Gastroesophageal sphincter (tissue), 4 donors: Measurements from ENCODE around the gene MARCHF2. TPM values are rescaled to one million over a fixed set of nuclear protein-coding genes. Genes with fewer than 3 reads are reported as not detected.

Experiments used
- ATAC-seq: fragments of 150-250 bp; one replicate; pipeline ENCODE4 v1.9.1; 2016; ENCODE audit warnings: mild to moderate bottlenecking, moderate library complexity
- H3K27ac ChIP-seq, 4 donors: fragments of 200-600 bp; sonication (generic) in 3 of 4; 1 replicate in 3 of 4; 2 replicates in 1 of 4; pipeline ENCODE4 v1.5.1; 2016 to 2019
- H3K27me3 ChIP-seq: fragments of 200-600 bp; sonication (generic); one replicate; pipeline ENCODE4 v1.5.1; 2019
- H3K36me3 ChIP-seq, 2 donors: fragments of 200-600 bp; sonication (generic); one replicate each; pipeline ENCODE4 v1.5.1; 2019; ENCODE audit warnings: control low read depth in 1 of 2
- H3K4me1 ChIP-seq, 3 donors: fragments of 200-600 bp; sonication (generic); 1 replicate in 2 of 3; 2 replicates in 1 of 3; pipeline ENCODE4 v1.5.1; 2016 to 2019; ENCODE audit warnings: control low read depth in 2 of 3
- H3K4me3 ChIP-seq, 2 donors: fragments of 200-600 bp; sonication (generic); one replicate each; pipeline ENCODE4 v1.5.1; 2019; ENCODE audit warnings: mild to moderate bottlenecking in 1 of 2, moderate library complexity in 1 of 2
- H3K9me3 ChIP-seq, 3 donors: fragments of 200-600 bp; sonication (generic); one replicate each; pipeline ENCODE4 v1.5.1; 2017 to 2019; ENCODE audit warnings: control low read depth in 2 of 3
- EP300 ChIP-seq: sonication (generic); formaldehyde crosslinking; IDR thresholded peaks from one replicate; pipeline ENCODE4 v1.6.1; 2017; ENCODE audit warnings: antibody characterized with exemption, mild to moderate bottlenecking
- POLR2A ChIP-seq, 2 donors: fragments of 450-650 bp; IDR thresholded peaks; one replicate each; pipeline ENCODE4 v1.6.1; 2017; ENCODE audit warnings: antibody characterized with exemption in 2 of 2, mild to moderate bottlenecking in 2 of 2, moderate library complexity in 1 of 2
- POLR2AphosphoS5 ChIP-seq: sonication (generic); formaldehyde crosslinking; IDR thresholded peaks from one replicate; pipeline ENCODE4 v1.6.1; 2017; ENCODE audit warnings: antibody characterized with exemption
- WGBS, 2 donors: methylation state at CpG; one replicate each; pipeline ENCODE4 v1.1.5; 2018; ENCODE audit warnings: low coverage in 1 of 2; 5-methylcytosine and 5-hydroxymethylcytosine counted together
- total RNA-seq, 4 donors: library from RNA; depleted of rRNA; stranded (reverse); fragments of >200 nt; gene quantifications; one replicate each; pipeline ENCODE4 v1.1.0, GENCODE V29; 2016
- TF ChIP-seq, protein P1 (sequence below), 4 experiments: fragments of 200-600 bp in 2 of 4; fragments of 450-650 bp in 2 of 4; sonication (generic) in 1 of 4; IDR thresholded peaks; one replicate each; pipeline ENCODE4 v1.5.1; 2017 to 2019; ENCODE audit warnings: antibody characterized with exemption in 4 of 4, mild to moderate bottlenecking in 2 of 4, moderate library complexity in 2 of 4

The MARCHF2 gene
- total RNA-seq, 4 donors from 2014 or later = 125 to 330 (median 237) TPM

DNA sequence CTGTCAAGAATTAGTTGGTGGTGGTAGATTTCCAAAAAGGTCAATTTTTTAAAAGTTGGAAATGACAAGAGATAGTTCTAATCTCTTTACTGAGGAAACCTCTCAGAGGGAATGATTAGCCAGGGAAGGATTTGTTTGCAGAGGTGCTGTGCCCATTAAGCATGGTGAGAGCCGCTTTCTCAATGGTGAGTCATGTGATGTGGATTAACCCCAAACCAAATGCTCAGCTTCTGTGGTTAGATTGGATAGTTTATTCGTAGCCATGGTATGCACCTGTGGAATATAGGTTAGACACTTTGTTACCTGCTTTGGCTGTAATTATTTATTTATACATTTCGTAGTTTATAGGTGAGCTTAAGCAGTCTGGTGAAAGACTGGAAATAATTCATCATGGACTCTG lies 38.8 kb downstream of the MARCHF2 start:
- H3K9me3 ChIP-seq = no peaks in the 10 kb centered on the region
- TF ChIP-seq EP300 = no peak
- TF ChIP-seq, protein P1, sequence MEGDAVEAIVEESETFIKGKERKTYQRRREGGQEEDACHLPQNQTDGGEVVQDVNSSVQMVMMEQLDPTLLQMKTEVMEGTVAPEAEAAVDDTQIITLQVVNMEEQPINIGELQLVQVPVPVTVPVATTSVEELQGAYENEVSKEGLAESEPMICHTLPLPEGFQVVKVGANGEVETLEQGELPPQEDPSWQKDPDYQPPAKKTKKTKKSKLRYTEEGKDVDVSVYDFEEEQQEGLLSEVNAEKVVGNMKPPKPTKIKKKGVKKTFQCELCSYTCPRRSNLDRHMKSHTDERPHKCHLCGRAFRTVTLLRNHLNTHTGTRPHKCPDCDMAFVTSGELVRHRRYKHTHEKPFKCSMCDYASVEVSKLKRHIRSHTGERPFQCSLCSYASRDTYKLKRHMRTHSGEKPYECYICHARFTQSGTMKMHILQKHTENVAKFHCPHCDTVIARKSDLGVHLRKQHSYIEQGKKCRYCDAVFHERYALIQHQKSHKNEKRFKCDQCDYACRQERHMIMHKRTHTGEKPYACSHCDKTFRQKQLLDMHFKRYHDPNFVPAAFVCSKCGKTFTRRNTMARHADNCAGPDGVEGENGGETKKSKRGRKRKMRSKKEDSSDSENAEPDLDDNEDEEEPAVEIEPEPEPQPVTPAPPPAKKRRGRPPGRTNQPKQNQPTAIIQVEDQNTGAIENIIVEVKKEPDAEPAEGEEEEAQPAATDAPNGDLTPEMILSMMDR (IDR thresholded peaks at IDR 0.05) = no peak
- TF ChIP-seq POLR2A (IDR thresholded peaks at IDR 0.05) = no peak
- WGBS, 2 donors = 57 to 59% methylated on average over 3 of the region's 3 CpGs
- peaks cover 0 to 28% of the 10 kb centered on the region in 2 donors for H3K36me3 ChIP-seq
- H3K4me3 ChIP-seq = no peak overlapping the region
- H3K27ac ChIP-seq = no peak overlapping the region
- H3K4me1 ChIP-seq = peaks cover 8 to 98% (median 53%) of the 10 kb centered on the region in 3 donors
- no peaks in the 10 kb centered on the region for H3K27me3 ChIP-seq
- ATAC-seq = no peak

DNA sequence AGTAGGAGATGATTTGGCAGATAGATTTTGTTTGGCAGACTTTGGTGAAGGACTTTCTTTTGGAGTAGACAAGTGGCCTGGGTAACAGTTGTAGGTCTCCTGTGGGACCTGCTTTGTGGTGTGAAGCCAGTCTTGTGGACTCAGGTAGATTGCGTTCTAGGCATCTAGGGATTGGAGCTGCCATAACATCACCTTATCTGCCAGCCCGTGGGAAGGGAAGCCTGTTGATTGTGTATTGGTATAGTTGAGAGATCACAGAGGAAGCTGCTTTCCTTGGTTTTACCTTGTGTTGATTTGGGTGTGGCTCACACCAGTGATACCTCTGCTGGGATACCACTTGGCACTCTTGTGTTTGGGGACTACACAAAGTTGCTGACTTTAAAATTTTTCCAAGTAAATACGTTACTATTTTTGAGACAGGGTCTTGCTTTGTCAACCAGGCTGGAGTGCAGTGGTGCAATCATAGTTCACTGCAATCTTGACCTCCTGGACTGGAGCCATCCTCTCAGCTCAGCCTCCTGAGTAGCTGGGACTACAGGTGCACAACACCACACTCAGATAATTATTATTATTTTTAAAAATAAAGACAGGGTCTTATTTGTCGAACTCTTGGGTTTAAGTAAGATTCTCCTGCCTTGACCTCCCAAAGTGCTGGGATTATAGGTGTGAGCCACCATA lies 39.5 kb downstream of the MARCHF2 start:
- Histone ChIP-seq H3K9me3 (no peaks in the 10 kb centered on the region), H3K27ac (peak overlapping the region in 2 of 4 donors; percentile 4 to 28), H3K4me1 (peaks cover 7 to 98% (median 50%) of the 10 kb centered on the region in 3 donors), H3K36me3 (peaks cover 0 to 27% of the 10 kb centered on the region in 2 donors), H3K27me3 (no peaks in the 10 kb centered on the region), H3K4me3 (no peak overlapping the region)
- TF ChIP-seq EP300 = no peak
- no peak for TF ChIP-seq POLR2A (IDR thresholded peaks at IDR 0.05)
- ATAC-seq = no peak
- 20 to 46% methylated on average over 1 to 3 of the region's 4 CpGs for WGBS, 2 donors

DNA sequence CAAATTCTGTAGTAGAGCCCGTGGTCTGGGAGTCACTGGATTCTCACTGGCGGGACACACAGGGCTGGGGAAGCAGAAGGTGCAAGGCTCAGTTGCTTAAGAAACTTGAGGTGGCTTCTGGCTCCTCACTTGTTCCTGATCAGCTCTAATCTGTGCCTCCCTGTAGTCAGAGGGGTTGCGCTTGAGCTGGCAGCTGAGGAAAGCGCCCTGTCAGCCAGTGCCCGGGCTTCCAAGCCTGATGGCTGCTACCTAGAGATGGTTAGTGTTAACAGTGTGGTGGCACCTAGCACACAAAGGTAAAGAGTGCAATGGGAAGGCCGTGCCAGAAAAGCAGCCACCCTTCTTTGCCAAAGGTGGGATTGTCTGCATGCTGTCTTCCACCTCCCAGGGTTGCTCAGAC lies 40.5 kb downstream of the MARCHF2 start:
- TF ChIP-seq, protein P1 (IDR thresholded peaks at IDR 0.05) = no peak
- no peak for TF ChIP-seq POLR2A (IDR thresholded peaks at IDR 0.05)
- H3K9me3 ChIP-seq = no peaks in the 10 kb centered on the region
- no peak for ATAC-seq
- WGBS, 2 donors = 73 to 87% methylated on average over 3 of the region's 6 CpGs
- H3K36me3 ChIP-seq = peaks cover 0 to 27% of the 10 kb centered on the region in 2 donors
- no peak overlapping the region for H3K27ac ChIP-seq
- peaks cover 15 to 98% (median 49%) of the 10 kb centered on the region in 3 donors for H3K4me1 ChIP-seq
- H3K27me3 ChIP-seq = no peaks in the 10 kb centered on the region
- no peak overlapping the region for H3K4me3 ChIP-seq

DNA sequence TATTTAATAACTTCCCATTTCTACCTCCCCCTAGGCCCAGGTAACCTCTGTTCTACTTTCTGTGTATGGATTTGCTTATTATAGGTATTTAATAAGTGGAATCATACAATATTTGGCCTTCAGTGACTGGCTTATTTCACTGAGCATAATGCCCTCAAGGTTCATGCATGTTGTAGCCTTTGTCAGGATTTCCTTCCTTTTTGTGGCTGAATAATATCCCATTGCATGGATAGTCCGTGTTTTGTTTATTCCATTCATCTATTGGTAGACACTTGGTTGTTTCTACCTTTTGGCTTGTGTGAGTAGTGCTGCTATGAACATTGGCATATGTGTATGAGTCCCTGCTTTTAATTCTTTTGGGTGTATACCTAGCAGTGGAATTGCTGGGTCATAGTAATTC lies 41.1 kb downstream of the MARCHF2 start:
- 14 to 63% methylated on average over 1 of the region's 1 CpG for WGBS, 2 donors
- ATAC-seq = no peak
- Histone ChIP-seq H3K4me3 (no peak overlapping the region), H3K4me1 (peaks cover 21 to 98% (median 49%) of the 10 kb centered on the region in 3 donors), H3K27ac (no peak overlapping the region), H3K36me3 (peaks cover 0 to 27% of the 10 kb centered on the region in 2 donors), H3K27me3 (no peaks in the 10 kb centered on the region), H3K9me3 (no peaks in the 10 kb centered on the region)
- TF ChIP-seq POLR2AphosphoS5 = no peak
- TF ChIP-seq POLR2A (IDR thresholded peaks at IDR 0.05) = no peak

DNA sequence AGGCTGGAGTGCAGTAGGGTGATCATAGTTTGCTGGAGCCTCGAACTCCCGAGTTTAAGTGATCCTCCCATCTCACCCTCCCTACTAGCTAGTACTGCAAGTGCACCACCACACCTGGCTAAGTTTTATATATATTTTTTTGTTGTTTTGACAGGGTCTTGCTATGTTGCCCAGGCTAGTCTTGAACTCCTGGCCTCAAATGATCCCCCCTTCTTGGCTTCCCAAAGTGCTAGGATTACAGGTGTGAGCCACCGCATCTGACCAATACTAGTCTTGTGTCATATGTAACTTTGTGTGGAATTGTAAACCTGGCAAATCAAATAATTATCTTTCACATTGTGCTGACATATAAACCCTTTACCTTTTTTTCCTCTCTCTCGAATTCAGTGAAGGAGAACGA lies 41.9 kb downstream of the MARCHF2 start:
- Histone ChIP-seq H3K9me3 (no peaks in the 10 kb centered on the region), H3K4me3 (no peak overlapping the region), H3K27me3 (no peaks in the 10 kb centered on the region), H3K27ac (no peak overlapping the region), H3K36me3 (peaks cover 0 to 27% of the 10 kb centered on the region in 2 donors), H3K4me1 (peaks cover 29 to 100% (median 56%) of the 10 kb centered on the region in 3 donors)
- WGBS, 2 donors = 75 to 86% methylated on average over 4 of the region's 5 CpGs
- TF ChIP-seq EP300 (no peak), POLR2A (IDR thresholded peaks at IDR 0.05) (no peak), POLR2AphosphoS5 (no peak)
- TF ChIP-seq, protein P1 (IDR thresholded peaks at IDR 0.05) = no peak
- no peak for ATAC-seq

DNA sequence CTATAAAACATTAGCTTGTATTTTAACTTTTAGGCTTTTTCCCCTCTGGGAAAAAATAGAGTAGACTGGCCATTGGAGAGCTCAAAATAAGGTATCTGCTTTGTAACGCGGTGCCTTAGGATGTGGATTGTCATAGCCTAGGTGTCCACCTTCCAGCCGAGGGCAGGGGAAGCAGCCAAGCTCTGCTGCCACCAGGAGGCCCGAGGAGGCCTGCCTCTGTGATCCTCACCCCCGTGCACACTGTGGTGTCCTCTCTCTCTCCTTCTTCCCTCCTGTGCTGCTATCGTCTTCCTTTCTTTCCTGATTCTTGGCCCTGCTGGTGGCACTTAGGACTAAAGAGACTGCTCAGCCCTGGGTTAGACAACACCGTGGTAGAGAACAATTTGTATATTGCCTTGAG lies 43.0 kb downstream of the MARCHF2 start:
- no peak overlapping the region for H3K27ac ChIP-seq
- H3K9me3 ChIP-seq = no peaks in the 10 kb centered on the region
- no peak overlapping the region for H3K4me3 ChIP-seq
- 67 to 68% methylated on average over 3 to 6 of the region's 7 CpGs for WGBS, 2 donors
- peaks cover 38 to 100% (median 65%) of the 10 kb centered on the region in 3 donors for H3K4me1 ChIP-seq
- ATAC-seq = no peak
- no peaks in the 10 kb centered on the region for H3K27me3 ChIP-seq
- peaks cover 0 to 27% of the 10 kb centered on the region in 2 donors for H3K36me3 ChIP-seq
- TF ChIP-seq, protein P1 (IDR thresholded peaks at IDR 0.05) = peak in 2 of 4 experiments; percentile 12 to 31
- no peak for TF ChIP-seq POLR2AphosphoS5
